ENCODE results near the gene CDCA4.

The CDCA4 gene

GRCh38 chr14:105068818-105069217 is 47.9 kb upstream of the CDCA4 start:
- no peak overlapping the region for H3K9ac ChIP-seq (ENCODE audit: low read depth, low read length)
- H3K79me2 ChIP-seq (ENCODE audit: insufficient read depth, low read length) = no peaks in the 10 kb centered on the region
- no peak overlapping the region for H3K4me2 ChIP-seq (ENCODE audit: insufficient read depth, low read length)
- peaks cover 3% of the 10 kb centered on the region for H3K27me3 ChIP-seq (ENCODE audit: insufficient read depth, low read length, poor library complexity)
- TF ChIP-seq CTCF (IDR thresholded peaks at IDR 0.05; ENCODE audit: borderline replicate concordance, extremely low read depth, low read length, poor library complexity, severe bottlenecking) (no peak), EZH2 (IDR thresholded peaks at IDR 0.05; ENCODE audit: borderline replicate concordance, low read depth, low read length, severe bottlenecking) (no peak)
- ATAC-seq (ENCODE audit: insufficient read depth, low read depth) = no peak
- DNase-seq = no peak
- H4K20me1 ChIP-seq (ENCODE audit: insufficient read depth, low read length) = peaks cover 3% of the 10 kb centered on the region; the same call in 1 of the 2 replicates
- no peak overlapping the region for H3K4me3 ChIP-seq (ENCODE audit: low read depth in 1 of 2, low read length in 2 of 2)
- H3K4me1 ChIP-seq (ENCODE audit: insufficient read depth, low read length) = 0 out of 2 replicates have a peak, but pooled peaks cover 4% of the 10 kb centered on the region
- no peaks in the 10 kb centered on the region for H3K36me3 ChIP-seq (ENCODE audit: insufficient read depth, low read length)
- H3K27ac ChIP-seq (ENCODE audit: low read length) = no peak overlapping the region
- no peaks in the 10 kb centered on the region for H3K9me3 ChIP-seq (ENCODE audit: insufficient read depth, low read length, severe bottlenecking)
- H2AFZ ChIP-seq (ENCODE audit: low read depth, low read length) = no peak overlapping the region

- TF ChIP-seq CTCF (IDR thresholded peaks at IDR 0.05; ENCODE audit: borderline replicate concordance, extremely low read depth, low read length, poor library complexity, severe bottlenecking) = no peak
- no peak for TF ChIP-seq EZH2 (IDR thresholded peaks at IDR 0.05; ENCODE audit: borderline replicate concordance, low read depth, low read length, severe bottlenecking)
- H3K36me3 ChIP-seq (ENCODE audit: insufficient read depth, low read length) = no peaks in the 10 kb centered on the region
- H4K20me1 ChIP-seq (ENCODE audit: insufficient read depth, low read length) = peaks cover 3% of the 10 kb centered on the region; the same call in 1 of the 2 replicates
- no peak overlapping the region for H2AFZ ChIP-seq (ENCODE audit: low read depth, low read length)
- H3K27ac ChIP-seq (ENCODE audit: low read length) = no peak overlapping the region
- no peaks in the 10 kb centered on the region for H3K79me2 ChIP-seq (ENCODE audit: insufficient read depth, low read length)
- H3K27me3 ChIP-seq (ENCODE audit: insufficient read depth, low read length, poor library complexity) = peaks cover 3% of the 10 kb centered on the region
- H3K4me2 ChIP-seq (ENCODE audit: insufficient read depth, low read length) = no peak overlapping the region
- DNase-seq (no peak), ATAC-seq (ENCODE audit: insufficient read depth, low read depth) (no peak)
- 0 out of 2 replicates have a peak, but pooled peaks cover 4% of the 10 kb centered on the region for H3K4me1 ChIP-seq (ENCODE audit: insufficient read depth, low read length)
- no peak overlapping the region for H3K4me3 ChIP-seq (ENCODE audit: low read depth in 1 of 2, low read length in 2 of 2)
- H3K9me3 ChIP-seq (ENCODE audit: insufficient read depth, low read length, severe bottlenecking) = no peaks in the 10 kb centered on the region
- no peak overlapping the region for H3K9ac ChIP-seq (ENCODE audit: low read depth, low read length)
Measured at GRCh38 chr14:105067969-105068301, 47.1 kb upstream of the CDCA4 start.

- no peak overlapping the region for H2AFZ ChIP-seq (ENCODE audit: low read depth, low read length)
- no peaks in the 10 kb centered on the region for H3K36me3 ChIP-seq (ENCODE audit: insufficient read depth, low read length)
- no peak overlapping the region for H3K4me3 ChIP-seq (ENCODE audit: low read depth in 1 of 2, low read length in 2 of 2)
- H4K20me1 ChIP-seq (ENCODE audit: insufficient read depth, low read length) = no peaks in the 10 kb centered on the region; the same call in 1 of the 2 replicates
- DNase-seq = no peak
- H3K27me3 ChIP-seq (ENCODE audit: insufficient read depth, low read length, poor library complexity) = peaks cover 3% of the 10 kb centered on the region
- H3K27ac ChIP-seq (ENCODE audit: low read length) = no peak overlapping the region
- H3K4me1 ChIP-seq (ENCODE audit: insufficient read depth, low read length) = 0 out of 2 replicates have a peak, but pooled peaks cover 4% of the 10 kb centered on the region
- TF ChIP-seq EZH2 (IDR thresholded peaks at IDR 0.05; ENCODE audit: borderline replicate concordance, low read depth, low read length, severe bottlenecking) (no peak), CTCF (IDR thresholded peaks at IDR 0.05; ENCODE audit: borderline replicate concordance, extremely low read depth, low read length, poor library complexity, severe bottlenecking) (no peak)
- H3K9ac ChIP-seq (ENCODE audit: low read depth, low read length) = no peak overlapping the region
- ATAC-seq (ENCODE audit: insufficient read depth, low read depth) = no peak
- no peaks in the 10 kb centered on the region for H3K79me2 ChIP-seq (ENCODE audit: insufficient read depth, low read length)
- H3K4me2 ChIP-seq (ENCODE audit: insufficient read depth, low read length) = no peak overlapping the region
- H3K9me3 ChIP-seq (ENCODE audit: insufficient read depth, low read length, severe bottlenecking) = no peaks in the 10 kb centered on the region
Measured at GRCh38 chr14:105067140-105067968, 46.5 kb upstream of the CDCA4 start.
